ENCODE data around the gene NUDT8.
"Not testable (repeated sequence)": the region's sequence is repeated elsewhere in the genome, so short reads cannot be mapped to it uniquely, and the experiment has no call there.

NUDT8 gene

DNA sequence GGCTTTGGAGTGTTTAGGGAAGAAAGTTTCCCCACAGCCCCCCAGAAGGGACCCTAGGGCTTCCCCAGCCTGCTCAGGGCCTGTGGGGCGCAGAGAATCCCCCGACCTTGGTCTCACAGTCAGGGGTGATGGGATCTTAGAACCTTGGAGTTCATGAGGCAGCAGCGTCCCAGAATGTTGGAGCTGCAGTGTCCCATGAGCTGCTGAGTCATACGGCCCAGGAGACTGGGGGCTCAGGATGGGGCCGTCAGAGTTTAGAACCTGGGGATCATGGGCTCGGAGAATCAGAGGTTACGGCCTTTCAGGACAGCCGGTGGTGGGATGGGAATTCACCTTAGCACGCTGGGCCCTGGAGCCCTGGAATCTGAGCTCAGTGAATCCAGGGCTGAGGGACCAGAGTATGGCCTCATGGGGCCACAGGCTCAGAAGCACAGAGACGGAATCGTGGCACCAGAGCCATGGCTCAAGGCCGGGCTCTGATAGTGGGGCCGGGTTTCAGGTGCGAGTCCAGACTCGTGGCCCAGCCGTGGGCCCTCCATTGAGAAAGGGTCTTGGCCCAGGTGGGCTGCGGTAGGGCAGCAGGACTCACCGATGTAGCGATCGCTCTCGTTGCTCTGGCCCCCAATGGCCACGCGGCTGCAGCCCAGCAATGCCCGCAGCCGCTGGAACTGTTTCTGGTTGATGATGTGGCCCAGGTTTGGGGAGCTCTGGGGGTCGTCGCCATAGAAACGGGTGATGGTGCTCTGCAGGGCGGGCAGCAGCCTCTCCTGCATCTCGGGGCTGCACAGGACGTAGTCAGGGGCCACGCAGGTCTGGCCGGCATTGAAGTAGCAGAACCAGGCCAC, 35.2 kb upstream of the NUDT8 start:
- Histone ChIP-seq H3K9ac (ENCODE audit: insufficient read length, low read depth) (no peak overlapping the region), H3K9me3 (ENCODE audit: insufficient read depth, low read length) (no peaks in the 10 kb centered on the region), H3K4me1 (ENCODE audit: insufficient read depth, insufficient read length) (no peaks in the 10 kb centered on the region), H3K36me3 (ENCODE audit: insufficient read depth, insufficient read length, low read length) (no peaks in the 10 kb centered on the region), H3K27me3 (ENCODE audit: insufficient read depth, insufficient read length) (peaks cover 3% of the 10 kb centered on the region), H3K4me3 (ENCODE audit: insufficient read length, low read depth) (no peak overlapping the region)
- TF ChIP-seq YY1 (IDR thresholded peaks at IDR 0.05; ENCODE audit: insufficient read depth, insufficient read length) = no peak
- no peak for TF ChIP-seq ZNF274 (IDR thresholded peaks at IDR 0.05; ENCODE audit: low read depth, low read length)
- no peak for TF ChIP-seq SUZ12 (IDR thresholded peaks at IDR 0.05; ENCODE audit: extremely low read depth, insufficient read depth, insufficient read length)
- DNase-seq (ENCODE audit: low read depth, low spot score) = no peak

DNA sequence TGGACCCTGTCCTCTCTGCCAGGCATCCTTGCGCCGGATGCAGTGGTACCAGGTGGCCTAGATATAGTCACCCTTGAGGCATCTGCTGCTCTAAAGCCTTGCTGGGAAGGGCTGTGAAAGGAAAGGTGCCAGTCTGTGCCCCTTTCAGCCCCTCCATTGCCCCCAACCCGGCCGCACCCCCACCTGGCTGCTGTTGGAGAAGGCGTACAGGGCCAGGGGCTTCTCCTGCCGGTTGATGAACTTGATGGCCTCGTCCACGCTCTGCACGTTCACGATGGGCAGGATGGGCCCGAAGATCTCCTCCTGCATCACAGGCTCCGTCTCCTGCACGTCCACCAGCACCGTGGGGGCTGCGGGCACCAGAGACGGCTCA, 34.5 kb upstream of the NUDT8 start:
- Histone ChIP-seq H3K4me3 (ENCODE audit: insufficient read length, low read depth) (no peak overlapping the region), H3K9me3 (ENCODE audit: insufficient read depth, low read length) (peaks cover 2% of the 10 kb centered on the region; the same call in 1 of the 2 replicates), H3K36me3 (ENCODE audit: insufficient read depth, insufficient read length, low read length) (no peaks in the 10 kb centered on the region), H3K9ac (ENCODE audit: insufficient read length, low read depth) (no peak overlapping the region), H3K27me3 (ENCODE audit: insufficient read depth, insufficient read length) (peaks cover 3% of the 10 kb centered on the region), H3K4me1 (ENCODE audit: insufficient read depth, insufficient read length) (no peaks in the 10 kb centered on the region)
- no peak for TF ChIP-seq SUZ12 (IDR thresholded peaks at IDR 0.05; ENCODE audit: extremely low read depth, insufficient read depth, insufficient read length)
- no peak for TF ChIP-seq ZNF274 (IDR thresholded peaks at IDR 0.05; ENCODE audit: low read depth, low read length)
- TF ChIP-seq YY1 (IDR thresholded peaks at IDR 0.05; ENCODE audit: insufficient read depth, insufficient read length) = no peak
- no peak for DNase-seq (ENCODE audit: low read depth, low spot score)

DNA sequence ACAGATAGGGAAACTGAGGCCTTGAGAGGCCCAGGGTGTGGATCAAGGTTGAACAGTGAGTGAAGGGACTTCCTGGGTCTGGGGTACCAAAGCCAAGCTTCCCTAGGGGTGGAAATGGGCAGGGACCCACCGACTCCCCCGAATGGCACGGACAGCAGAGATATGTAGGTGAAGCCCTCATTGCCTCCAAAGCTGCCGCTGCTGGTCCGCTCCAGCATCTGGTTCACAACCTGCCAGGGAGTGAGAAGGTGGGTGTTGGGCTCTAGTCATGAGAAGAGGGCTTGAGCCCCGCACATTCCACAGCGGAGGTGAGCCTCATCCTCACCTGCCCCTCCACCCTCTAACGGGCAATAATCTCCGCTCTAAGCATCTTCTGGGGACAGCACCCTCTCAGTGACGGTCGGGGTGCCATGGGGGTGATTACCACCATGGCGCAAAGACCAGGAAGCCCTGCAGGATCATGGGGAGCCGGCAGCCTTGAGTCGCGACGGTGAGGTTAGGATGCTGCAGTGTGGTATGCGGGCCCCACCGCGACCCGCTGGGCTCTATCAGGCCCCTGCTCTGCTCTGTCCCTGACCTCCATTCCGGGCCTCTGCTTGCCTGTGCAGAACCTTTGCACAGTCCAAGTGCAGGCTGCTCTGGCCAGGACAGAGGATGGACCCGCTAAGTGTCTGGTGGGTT, 33.9 kb upstream of the NUDT8 start:
- Histone ChIP-seq H3K36me3 (ENCODE audit: insufficient read depth, insufficient read length, low read length) (no peaks in the 10 kb centered on the region), H3K9me3 (ENCODE audit: insufficient read depth, low read length) (peaks cover 7% of the 10 kb centered on the region; the same call in 1 of the 2 replicates), H3K27me3 (ENCODE audit: insufficient read depth, insufficient read length) (peaks cover 3% of the 10 kb centered on the region), H3K4me1 (ENCODE audit: insufficient read depth, insufficient read length) (no peaks in the 10 kb centered on the region), H3K9ac (ENCODE audit: insufficient read length, low read depth) (no peak overlapping the region), H3K4me3 (ENCODE audit: insufficient read length, low read depth) (no peak overlapping the region)
- no peak for TF ChIP-seq ZNF274 (IDR thresholded peaks at IDR 0.05; ENCODE audit: low read depth, low read length)
- TF ChIP-seq YY1 (IDR thresholded peaks at IDR 0.05; ENCODE audit: insufficient read depth, insufficient read length) = no peak
- no peak for TF ChIP-seq SUZ12 (IDR thresholded peaks at IDR 0.05; ENCODE audit: extremely low read depth, insufficient read depth, insufficient read length)
- no peak for DNase-seq (ENCODE audit: low read depth, low spot score)

DNA sequence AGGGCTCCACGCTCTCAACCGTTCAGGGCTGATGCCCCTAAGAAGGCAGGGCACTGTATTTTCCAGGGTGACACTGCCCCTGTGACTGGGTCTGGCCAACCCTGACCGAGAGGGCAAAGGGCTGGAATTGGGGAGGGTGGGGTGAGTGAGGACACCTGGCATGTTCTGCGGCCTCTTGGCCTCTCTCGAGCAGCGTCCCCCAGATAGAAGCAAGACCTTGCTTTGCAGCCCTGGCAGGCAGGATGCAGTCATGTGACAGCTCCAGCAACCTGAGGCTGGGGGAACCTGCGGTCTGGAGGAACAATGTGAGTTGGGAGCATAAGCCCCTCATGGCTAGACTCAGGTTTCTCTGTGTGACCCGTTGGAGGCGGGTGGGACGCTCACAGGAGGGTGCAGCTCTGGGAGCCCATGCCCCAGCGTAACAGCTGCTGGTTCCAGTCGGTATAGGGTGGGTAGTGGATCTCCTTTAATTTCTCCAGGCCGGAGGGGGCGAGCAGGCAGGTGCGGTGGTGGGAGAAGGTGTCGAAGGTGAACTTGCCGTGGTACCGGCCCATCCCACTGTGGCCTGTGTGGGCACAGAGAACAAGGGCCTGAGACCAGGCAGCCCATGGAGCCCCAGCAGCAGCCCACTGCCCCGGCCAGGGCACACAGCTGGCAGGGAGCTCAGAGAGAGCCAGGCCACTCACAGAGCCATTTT, 33.2 kb upstream of the NUDT8 start:
- H3K9me3 ChIP-seq (ENCODE audit: insufficient read depth, low read length) = peaks cover 7% of the 10 kb centered on the region; the same call in 1 of the 2 replicates
- H3K4me1 ChIP-seq (ENCODE audit: insufficient read depth, insufficient read length) = no peaks in the 10 kb centered on the region
- TF ChIP-seq SUZ12 (IDR thresholded peaks at IDR 0.05; ENCODE audit: extremely low read depth, insufficient read depth, insufficient read length) (no peak), YY1 (IDR thresholded peaks at IDR 0.05; ENCODE audit: insufficient read depth, insufficient read length) (no peak), ZNF274 (IDR thresholded peaks at IDR 0.05; ENCODE audit: low read depth, low read length) (no peak)
- H3K27me3 ChIP-seq (ENCODE audit: insufficient read depth, insufficient read length) = peaks cover 3% of the 10 kb centered on the region
- H3K36me3 ChIP-seq (ENCODE audit: insufficient read depth, insufficient read length, low read length) = no peaks in the 10 kb centered on the region
- no peak overlapping the region for H3K4me3 ChIP-seq (ENCODE audit: insufficient read length, low read depth)
- no peak overlapping the region for H3K9ac ChIP-seq (ENCODE audit: insufficient read length, low read depth)
- no peak for DNase-seq (ENCODE audit: low read depth, low spot score)

DNA sequence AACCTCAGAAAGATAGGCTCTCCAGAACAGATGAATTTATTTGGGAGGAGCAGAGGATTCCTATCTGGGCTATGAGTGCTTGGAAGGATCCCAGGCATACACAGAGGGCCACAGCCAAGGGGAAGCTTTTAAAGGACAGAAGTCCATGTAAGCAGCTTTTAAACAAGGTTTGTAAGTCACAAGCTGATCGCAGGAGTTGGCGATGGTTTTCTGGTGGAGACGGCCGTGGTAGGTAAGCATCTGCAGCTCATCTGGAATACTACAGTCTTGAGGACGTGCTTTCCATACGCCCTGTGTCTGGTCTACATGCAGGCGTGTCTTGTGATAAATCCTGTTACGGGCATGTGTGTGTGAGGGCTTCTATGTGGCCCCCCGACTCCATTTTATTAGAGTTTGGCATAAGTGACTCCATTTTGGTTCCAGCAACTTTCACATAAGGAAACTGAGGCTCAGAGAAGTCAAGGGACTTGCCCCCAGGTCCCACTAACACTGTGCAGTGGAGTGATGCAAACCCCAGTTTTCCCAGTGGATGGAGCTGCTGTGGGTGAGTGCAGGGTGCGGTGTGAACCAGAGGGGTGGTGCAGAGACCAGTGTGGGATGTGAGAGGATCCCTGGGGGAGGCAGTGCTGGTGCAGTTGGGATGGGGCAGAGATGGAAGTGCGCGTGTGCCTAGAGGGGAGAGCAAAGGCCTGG, 32.6 kb upstream of the NUDT8 start:
- no peak for TF ChIP-seq ZNF274 (IDR thresholded peaks at IDR 0.05; ENCODE audit: low read depth, low read length)
- TF ChIP-seq YY1 (IDR thresholded peaks at IDR 0.05; ENCODE audit: insufficient read depth, insufficient read length) = no peak
- TF ChIP-seq SUZ12 (IDR thresholded peaks at IDR 0.05; ENCODE audit: extremely low read depth, insufficient read depth, insufficient read length) = no peak
- Histone ChIP-seq H3K27me3 (ENCODE audit: insufficient read depth, insufficient read length) (peaks cover 3% of the 10 kb centered on the region), H3K9ac (ENCODE audit: insufficient read length, low read depth) (no peak overlapping the region), H3K4me1 (ENCODE audit: insufficient read depth, insufficient read length) (no peaks in the 10 kb centered on the region), H3K9me3 (ENCODE audit: insufficient read depth, low read length) (peaks cover 14% of the 10 kb centered on the region), H3K36me3 (ENCODE audit: insufficient read depth, insufficient read length, low read length) (no peaks in the 10 kb centered on the region), H3K4me3 (ENCODE audit: insufficient read length, low read depth) (no peak overlapping the region)
- no peak for DNase-seq (ENCODE audit: low read depth, low spot score)

DNA sequence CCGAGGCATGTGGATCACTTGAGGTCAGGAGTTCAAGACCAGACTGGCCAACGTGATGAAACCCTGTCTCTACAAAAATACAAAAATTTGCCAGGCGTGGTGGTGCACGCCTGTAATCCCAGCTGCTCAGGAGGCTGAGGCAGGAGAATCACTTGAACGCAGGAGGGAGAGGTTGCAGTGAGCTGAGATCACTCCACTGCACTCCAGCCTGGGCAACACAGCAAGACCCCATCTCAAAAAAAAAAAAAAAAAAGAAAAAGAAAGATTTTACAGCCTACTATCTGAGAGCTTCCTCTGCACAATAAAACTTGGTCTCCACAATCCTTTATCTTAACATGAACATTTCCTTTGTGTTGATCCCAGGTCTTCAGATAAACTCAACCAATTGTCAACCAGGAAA, 31.0 kb upstream of the NUDT8 start:
- not testable (repeated sequence) for H3K4me3 ChIP-seq (ENCODE audit: insufficient read length, low read depth); H3K36me3 ChIP-seq (ENCODE audit: insufficient read depth, insufficient read length, low read length); H3K9ac ChIP-seq (ENCODE audit: insufficient read length, low read depth); H3K4me1 ChIP-seq (ENCODE audit: insufficient read depth, insufficient read length); DNase-seq (ENCODE audit: low read depth, low spot score); H3K27me3 ChIP-seq (ENCODE audit: insufficient read depth, insufficient read length)
- peaks cover 29% of the 10 kb centered on the region for H3K9me3 ChIP-seq (ENCODE audit: insufficient read depth, low read length)

DNA sequence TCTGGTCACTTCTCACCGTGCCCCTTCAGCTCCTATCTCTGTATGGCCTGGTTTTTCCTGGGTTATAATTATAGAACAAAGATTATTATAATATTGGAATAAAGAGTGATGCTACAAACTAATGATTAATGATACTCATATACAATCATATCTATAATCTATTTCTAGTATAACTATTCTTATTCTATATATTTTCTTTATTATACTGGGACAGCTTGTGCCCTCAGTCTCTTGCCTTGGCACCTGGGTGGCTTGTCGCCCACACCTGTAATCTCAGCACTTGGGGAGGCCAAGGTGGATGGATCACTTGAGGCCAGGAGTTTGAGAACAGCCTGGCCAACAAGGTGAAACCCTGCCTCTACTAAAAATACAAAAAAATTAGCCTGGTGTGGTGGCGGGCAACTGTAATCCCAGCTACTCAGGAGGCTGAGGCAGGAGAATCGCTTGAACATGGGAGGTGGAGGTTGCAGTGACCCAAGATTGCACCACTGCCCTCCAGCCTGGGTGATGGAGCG, 30.0 kb upstream of the NUDT8 start:
- H3K27me3 ChIP-seq (ENCODE audit: insufficient read depth, insufficient read length); DNase-seq (ENCODE audit: low read depth, low spot score); H3K9ac ChIP-seq (ENCODE audit: insufficient read length, low read depth); H3K36me3 ChIP-seq (ENCODE audit: insufficient read depth, insufficient read length, low read length); H3K4me1 ChIP-seq (ENCODE audit: insufficient read depth, insufficient read length); H3K4me3 ChIP-seq (ENCODE audit: insufficient read length, low read depth): not testable (repeated sequence)
- peaks cover 33% of the 10 kb centered on the region for H3K9me3 ChIP-seq (ENCODE audit: insufficient read depth, low read length)

Measured in NT2/D1 (cell line).